ENCODE data around the gene MEF2D.

DNA sequence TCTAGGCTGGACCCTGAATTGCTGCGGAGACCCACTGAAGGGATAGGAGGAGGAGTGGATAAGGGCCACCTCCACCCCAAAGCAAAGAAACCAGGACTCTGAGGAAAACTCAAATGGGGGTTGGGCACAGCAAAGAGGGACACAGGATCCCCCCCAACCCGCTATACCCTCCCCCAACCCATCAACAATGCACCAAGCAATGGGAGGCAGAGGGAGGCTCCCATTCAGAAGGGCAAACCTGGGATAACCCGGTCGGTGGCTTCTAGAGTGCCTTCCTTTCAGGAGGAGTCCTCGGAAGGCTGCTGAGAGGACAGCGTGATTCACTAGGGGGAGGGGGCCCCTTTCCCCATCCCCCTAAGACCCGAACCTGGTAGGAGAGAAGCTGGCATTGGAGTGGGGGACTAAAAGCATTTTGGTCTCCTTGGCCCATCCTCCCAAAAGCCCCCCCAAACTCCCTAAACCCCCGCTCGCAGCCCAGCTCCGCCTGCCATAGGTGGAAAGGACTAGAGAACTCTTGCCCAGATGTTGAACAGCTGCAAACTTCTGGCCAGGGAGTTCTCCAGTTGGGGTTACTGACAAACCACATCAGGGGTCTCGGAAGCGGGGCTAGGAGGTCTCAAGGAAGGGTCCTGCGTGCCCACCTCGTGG, 1.3 kb downstream of the MEF2D start:
- TF ChIP-seq EZH2phosphoT487 (IDR thresholded peaks at IDR 0.05; ENCODE audit: borderline replicate concordance, low read length) = no peak
- TF ChIP-seq CTCF (IDR thresholded peaks at IDR 0.05; ENCODE audit: low read depth, low read length, poor library complexity, severe bottlenecking) = no peak

Data from DOHH2 (cell line).